ENCODE data around the gene VAT1.

Gene VAT1

DNA sequence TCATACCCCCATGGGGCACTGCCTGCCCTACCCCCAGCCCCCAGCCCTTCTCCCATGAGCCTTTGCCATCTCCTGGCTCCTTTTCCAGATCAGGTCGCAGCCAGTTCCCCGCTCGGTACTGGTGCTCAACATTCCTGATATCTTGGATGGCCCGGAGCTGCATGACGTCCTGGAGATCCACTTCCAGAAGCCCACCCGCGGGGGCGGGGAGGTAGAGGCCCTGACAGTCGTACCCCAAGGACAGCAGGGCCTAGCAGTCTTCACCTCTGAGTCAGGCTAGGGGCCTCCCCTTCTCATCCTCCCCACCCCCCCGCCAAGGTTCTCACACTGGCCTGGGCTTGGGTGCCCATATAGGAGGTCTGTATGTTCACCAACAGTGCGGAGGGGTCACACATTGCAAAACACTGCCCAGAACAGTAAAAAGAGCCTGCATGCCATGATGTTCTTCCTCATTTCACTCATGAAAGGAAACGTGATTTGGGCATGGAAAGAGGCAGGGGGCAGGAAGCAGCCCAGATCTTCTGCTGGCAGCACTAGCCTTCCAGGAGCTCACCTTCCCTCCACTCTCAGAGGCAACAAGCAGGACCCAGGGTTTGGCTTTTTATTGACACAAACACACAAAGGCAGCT, 8.1 kb downstream of the VAT1 start:
- TF ChIP-seq USF1 (IDR thresholded peaks at IDR 0.05): no peak
- TF ChIP-seq, protein P1, sequence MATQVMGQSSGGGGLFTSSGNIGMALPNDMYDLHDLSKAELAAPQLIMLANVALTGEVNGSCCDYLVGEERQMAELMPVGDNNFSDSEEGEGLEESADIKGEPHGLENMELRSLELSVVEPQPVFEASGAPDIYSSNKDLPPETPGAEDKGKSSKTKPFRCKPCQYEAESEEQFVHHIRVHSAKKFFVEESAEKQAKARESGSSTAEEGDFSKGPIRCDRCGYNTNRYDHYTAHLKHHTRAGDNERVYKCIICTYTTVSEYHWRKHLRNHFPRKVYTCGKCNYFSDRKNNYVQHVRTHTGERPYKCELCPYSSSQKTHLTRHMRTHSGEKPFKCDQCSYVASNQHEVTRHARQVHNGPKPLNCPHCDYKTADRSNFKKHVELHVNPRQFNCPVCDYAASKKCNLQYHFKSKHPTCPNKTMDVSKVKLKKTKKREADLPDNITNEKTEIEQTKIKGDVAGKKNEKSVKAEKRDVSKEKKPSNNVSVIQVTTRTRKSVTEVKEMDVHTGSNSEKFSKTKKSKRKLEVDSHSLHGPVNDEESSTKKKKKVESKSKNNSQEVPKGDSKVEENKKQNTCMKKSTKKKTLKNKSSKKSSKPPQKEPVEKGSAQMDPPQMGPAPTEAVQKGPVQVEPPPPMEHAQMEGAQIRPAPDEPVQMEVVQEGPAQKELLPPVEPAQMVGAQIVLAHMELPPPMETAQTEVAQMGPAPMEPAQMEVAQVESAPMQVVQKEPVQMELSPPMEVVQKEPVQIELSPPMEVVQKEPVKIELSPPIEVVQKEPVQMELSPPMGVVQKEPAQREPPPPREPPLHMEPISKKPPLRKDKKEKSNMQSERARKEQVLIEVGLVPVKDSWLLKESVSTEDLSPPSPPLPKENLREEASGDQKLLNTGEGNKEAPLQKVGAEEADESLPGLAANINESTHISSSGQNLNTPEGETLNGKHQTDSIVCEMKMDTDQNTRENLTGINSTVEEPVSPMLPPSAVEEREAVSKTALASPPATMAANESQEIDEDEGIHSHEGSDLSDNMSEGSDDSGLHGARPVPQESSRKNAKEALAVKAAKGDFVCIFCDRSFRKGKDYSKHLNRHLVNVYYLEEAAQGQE (IDR thresholded peaks at IDR 0.05; ENCODE audit: low read depth): no peak
- no peak for TF ChIP-seq YY1 (IDR thresholded peaks at IDR 0.05; ENCODE audit: low read depth)
- no peak for TF ChIP-seq FOXM1 (IDR thresholded peaks at IDR 0.05; ENCODE audit: borderline replicate concordance, low read depth)
- TF ChIP-seq EGR1 (IDR thresholded peaks at IDR 0.05): no peak
- no peak for TF ChIP-seq TEAD4 (IDR thresholded peaks at IDR 0.05)
- TF ChIP-seq NFIC (IDR thresholded peaks at IDR 0.05): no peak
- no peak for TF ChIP-seq TAF1 (IDR thresholded peaks at IDR 0.05; ENCODE audit: low read depth)
- TF ChIP-seq ZBTB7A (IDR thresholded peaks at IDR 0.05; ENCODE audit: low read depth): no peak
- TF ChIP-seq CREB1 (IDR thresholded peaks at IDR 0.05; ENCODE audit: low read depth): no peak
- TF ChIP-seq TCF12 (IDR thresholded peaks at IDR 0.05; ENCODE audit: low read depth): no peak
- TF ChIP-seq, protein P2, sequence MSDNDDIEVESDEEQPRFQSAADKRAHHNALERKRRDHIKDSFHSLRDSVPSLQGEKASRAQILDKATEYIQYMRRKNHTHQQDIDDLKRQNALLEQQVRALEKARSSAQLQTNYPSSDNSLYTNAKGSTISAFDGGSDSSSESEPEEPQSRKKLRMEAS (IDR thresholded peaks at IDR 0.05): no peak
- TF ChIP-seq CEBPB (IDR thresholded peaks at IDR 0.05): no peak
- TF ChIP-seq RAD21 (IDR thresholded peaks at IDR 0.05; ENCODE audit: low read depth): no peak
- no peak for TF ChIP-seq EP300 (IDR thresholded peaks at IDR 0.05; ENCODE audit: borderline replicate concordance)

GRCh38 chr17:43013296-43013695, 8.9 kb downstream of the VAT1 start:
- TF ChIP-seq, protein P2 (IDR thresholded peaks at IDR 0.05): no peak
- TF ChIP-seq EGR1 (IDR thresholded peaks at IDR 0.05) (no peak), CREB1 (IDR thresholded peaks at IDR 0.05; ENCODE audit: low read depth) (no peak), EP300 (IDR thresholded peaks at IDR 0.05; ENCODE audit: borderline replicate concordance) (no peak), USF1 (IDR thresholded peaks at IDR 0.05) (no peak), RAD21 (IDR thresholded peaks at IDR 0.05; ENCODE audit: low read depth) (no peak), FOXM1 (IDR thresholded peaks at IDR 0.05; ENCODE audit: borderline replicate concordance, low read depth) (no peak), NFIC (IDR thresholded peaks at IDR 0.05) (no peak), ZBTB7A (IDR thresholded peaks at IDR 0.05; ENCODE audit: low read depth) (no peak), TCF12 (IDR thresholded peaks at IDR 0.05; ENCODE audit: low read depth) (no peak), YY1 (IDR thresholded peaks at IDR 0.05; ENCODE audit: low read depth) (no peak), CEBPB (IDR thresholded peaks at IDR 0.05) (no peak)

- TF ChIP-seq EP300 (IDR thresholded peaks at IDR 0.05; ENCODE audit: borderline replicate concordance): no peak
- TF ChIP-seq, protein P2 (IDR thresholded peaks at IDR 0.05): no peak
- TF ChIP-seq TAF1 (IDR thresholded peaks at IDR 0.05; ENCODE audit: low read depth): no peak
- no peak for TF ChIP-seq CREB1 (IDR thresholded peaks at IDR 0.05; ENCODE audit: low read depth)
- no peak for TF ChIP-seq TCF12 (IDR thresholded peaks at IDR 0.05; ENCODE audit: low read depth)
- TF ChIP-seq USF1 (IDR thresholded peaks at IDR 0.05): no peak
- no peak for TF ChIP-seq NFIC (IDR thresholded peaks at IDR 0.05)
- TF ChIP-seq FOXM1 (IDR thresholded peaks at IDR 0.05; ENCODE audit: borderline replicate concordance, low read depth): no peak
- TF ChIP-seq CEBPB (IDR thresholded peaks at IDR 0.05): no peak
- TF ChIP-seq, protein P1 (IDR thresholded peaks at IDR 0.05; ENCODE audit: low read depth): no peak
- no peak for TF ChIP-seq TEAD4 (IDR thresholded peaks at IDR 0.05)
- TF ChIP-seq EGR1 (IDR thresholded peaks at IDR 0.05): no peak
- TF ChIP-seq RAD21 (IDR thresholded peaks at IDR 0.05; ENCODE audit: low read depth): no peak
- TF ChIP-seq ZBTB7A (IDR thresholded peaks at IDR 0.05; ENCODE audit: low read depth): no peak
Measured at GRCh38 chr17:43011728-43012472, 10.3 kb downstream of the VAT1 start.

GRCh38 chr17:43010667-43011308, 11.4 kb downstream of the VAT1 start:
- TF ChIP-seq ZBTB7A (IDR thresholded peaks at IDR 0.05; ENCODE audit: low read depth) (no peak), TAF1 (IDR thresholded peaks at IDR 0.05; ENCODE audit: low read depth) (no peak), RAD21 (IDR thresholded peaks at IDR 0.05; ENCODE audit: low read depth) (no peak), FOXM1 (IDR thresholded peaks at IDR 0.05; ENCODE audit: borderline replicate concordance, low read depth) (no peak), CREB1 (IDR thresholded peaks at IDR 0.05; ENCODE audit: low read depth) (no peak), EP300 (IDR thresholded peaks at IDR 0.05; ENCODE audit: borderline replicate concordance) (no peak), YY1 (IDR thresholded peaks at IDR 0.05; ENCODE audit: low read depth) (no peak), CEBPB (IDR thresholded peaks at IDR 0.05) (no peak), EGR1 (IDR thresholded peaks at IDR 0.05) (no peak), TCF12 (IDR thresholded peaks at IDR 0.05; ENCODE audit: low read depth) (no peak), TEAD4 (IDR thresholded peaks at IDR 0.05) (no peak)
- TF ChIP-seq, protein P2 (IDR thresholded peaks at IDR 0.05): no peak
